ENCODE data around the gene DLGAP4. TPM values are rescaled to one million over a fixed set of nuclear protein-coding genes. Genes with fewer than 3 reads are reported as not detected.
A peak's percentile ranks its signal among the peaks of the same experiment; 100 is the strongest.

The DLGAP4 gene
- total RNA-seq, 1 donor from 2014 or later, result 25.7 TPM

GRCh38 chr20:36307412-36308325, 1.5 kb downstream of the DLGAP4 start:
- H3K4me3 Mint-ChIP-seq, result no peak overlapping the region
- intact Hi-C loops (cut with micrococcal nuclease), result no loop called here
- no peaks in the 10 kb centered on the region for H3K36me3 Mint-ChIP-seq (ENCODE audit: low read depth)
- no peaks in the 10 kb centered on the region for H3K4me1 Mint-ChIP-seq (ENCODE audit: low read depth)
- H3K27ac Mint-ChIP-seq, result no peak overlapping the region
- no peak for DNase-seq (ENCODE audit: low spot score)
- no peaks in the 10 kb centered on the region for H3K9me3 Mint-ChIP-seq
- peaks cover 49% of the 10 kb centered on the region for H3K27me3 Mint-ChIP-seq (ENCODE audit: insufficient read depth)

DNA sequence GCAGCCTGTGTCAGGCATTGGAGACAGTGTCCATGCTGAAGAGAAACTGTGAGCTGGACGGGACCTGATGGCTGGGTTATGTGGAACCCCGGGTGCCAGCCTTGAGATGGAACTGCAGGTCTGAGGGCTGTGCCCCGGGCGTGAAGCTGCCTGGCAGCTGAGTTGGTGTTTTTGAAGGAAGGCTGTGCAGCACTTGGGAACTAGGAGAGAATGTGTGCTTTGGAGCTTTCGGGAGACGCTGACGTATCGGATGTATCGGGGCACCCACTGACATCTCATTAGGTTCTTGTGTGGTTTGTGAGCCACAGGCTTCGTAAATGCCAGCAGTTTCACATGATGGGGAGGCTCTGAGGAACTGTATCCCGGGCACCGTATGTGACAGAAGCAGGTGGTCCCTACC, 2.2 kb downstream of the DLGAP4 start:
- intact Hi-C loops (cut with micrococcal nuclease), result no loop called here

DNA sequence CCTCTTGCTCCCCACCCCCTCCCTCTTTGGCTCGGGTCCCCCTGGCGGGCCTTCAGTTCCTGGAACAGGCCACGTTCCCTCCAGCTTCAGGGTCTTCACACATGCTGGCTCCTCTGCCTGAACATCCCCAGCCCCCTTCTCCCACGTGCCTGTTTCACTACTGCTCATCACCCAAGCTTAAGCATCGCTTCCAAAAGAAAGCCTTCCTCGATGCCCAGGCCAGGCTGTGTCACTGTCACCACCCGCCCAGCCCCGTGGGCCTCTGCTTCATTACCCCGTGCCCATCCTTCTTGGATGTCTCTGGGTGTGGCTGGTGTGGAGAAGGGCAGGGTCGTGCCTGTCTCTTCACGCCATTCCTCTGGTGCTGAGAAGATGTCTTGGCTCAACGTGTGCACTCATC, 2.8 kb downstream of the DLGAP4 start:
- intact Hi-C loops (cut with micrococcal nuclease), result no loop called here
- Mint-ChIP-seq H3K9me3 (no peaks in the 10 kb centered on the region), H3K4me3 (no peak overlapping the region), H3K27me3 (ENCODE audit: insufficient read depth) (peaks cover 37% of the 10 kb centered on the region), H3K4me1 (ENCODE audit: low read depth) (no peaks in the 10 kb centered on the region), H3K27ac (no peak overlapping the region), H3K36me3 (ENCODE audit: low read depth) (no peaks in the 10 kb centered on the region)
- no peak for DNase-seq (ENCODE audit: low spot score)

More for the DNA sequence above, 2.2 kb downstream of the DLGAP4 start:
- Mint-ChIP-seq H3K36me3 (ENCODE audit: low read depth) (no peaks in the 10 kb centered on the region), H3K27ac (peak overlapping the region; percentile 16), H3K9me3 (no peaks in the 10 kb centered on the region), H3K4me3 (no peak overlapping the region), H3K4me1 (ENCODE audit: low read depth) (no peaks in the 10 kb centered on the region), H3K27me3 (ENCODE audit: insufficient read depth) (peaks cover 44% of the 10 kb centered on the region)
- no peak for DNase-seq (ENCODE audit: low spot score)

GRCh38 chr20:36309643-36310042, 3.5 kb downstream of the DLGAP4 start:
- Mint-ChIP-seq H3K4me1 (ENCODE audit: low read depth) (no peaks in the 10 kb centered on the region), H3K36me3 (ENCODE audit: low read depth) (no peaks in the 10 kb centered on the region), H3K27me3 (ENCODE audit: insufficient read depth) (peaks cover 33% of the 10 kb centered on the region), H3K9me3 (no peaks in the 10 kb centered on the region), H3K27ac (no peak overlapping the region), H3K4me3 (no peak overlapping the region)
- DNase-seq (ENCODE audit: low spot score), result no peak
- intact Hi-C loops (cut with micrococcal nuclease), result no loop called here

DNA sequence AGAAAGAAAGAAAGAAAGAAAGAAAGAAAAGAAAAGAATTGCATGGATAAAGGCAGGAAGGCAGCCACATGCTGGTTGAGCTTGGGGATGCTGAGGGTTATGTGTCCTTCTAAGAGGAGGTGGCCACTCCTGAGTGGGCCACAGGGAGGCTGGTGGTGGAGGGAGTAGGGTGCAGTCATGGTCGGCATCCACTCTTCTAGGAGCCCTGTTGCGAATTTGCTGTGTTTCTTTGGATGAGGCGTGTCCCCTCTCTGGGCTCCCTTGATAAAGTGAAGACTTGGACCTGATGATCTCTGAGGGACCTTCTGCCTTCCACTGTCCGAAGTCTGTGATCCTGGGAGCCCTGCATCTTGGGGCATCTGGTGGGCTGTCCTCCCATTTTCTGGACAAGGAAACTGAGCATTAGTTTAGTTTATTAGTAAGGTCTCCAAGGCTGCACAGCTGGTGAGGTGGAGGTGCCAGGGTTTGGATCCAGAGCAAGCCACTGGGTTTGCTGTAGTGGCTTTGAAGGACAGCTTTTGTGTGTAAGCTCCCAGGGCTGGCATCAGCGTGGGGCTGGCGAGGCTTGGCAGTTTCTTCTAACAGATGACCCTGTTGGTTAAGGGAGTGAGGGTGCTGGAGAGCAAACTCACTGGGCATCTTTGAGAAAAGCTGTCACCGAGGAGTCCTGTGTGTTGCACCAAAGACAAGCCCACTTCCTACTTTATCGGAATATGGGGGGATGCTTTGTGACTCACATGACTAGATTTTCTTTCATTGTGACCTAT, 4.3 kb downstream of the DLGAP4 start:
- DNase-seq (ENCODE audit: low spot score), result no peak
- no peak overlapping the region for H3K4me3 Mint-ChIP-seq
- intact Hi-C loops (cut with micrococcal nuclease), result no loop called here
- H3K36me3 Mint-ChIP-seq (ENCODE audit: low read depth), result no peaks in the 10 kb centered on the region
- H3K27ac Mint-ChIP-seq, result no peak overlapping the region
- H3K4me1 Mint-ChIP-seq (ENCODE audit: low read depth), result no peaks in the 10 kb centered on the region
- peaks cover 27% of the 10 kb centered on the region for H3K27me3 Mint-ChIP-seq (ENCODE audit: insufficient read depth)
- H3K9me3 Mint-ChIP-seq, result no peaks in the 10 kb centered on the region

DNA sequence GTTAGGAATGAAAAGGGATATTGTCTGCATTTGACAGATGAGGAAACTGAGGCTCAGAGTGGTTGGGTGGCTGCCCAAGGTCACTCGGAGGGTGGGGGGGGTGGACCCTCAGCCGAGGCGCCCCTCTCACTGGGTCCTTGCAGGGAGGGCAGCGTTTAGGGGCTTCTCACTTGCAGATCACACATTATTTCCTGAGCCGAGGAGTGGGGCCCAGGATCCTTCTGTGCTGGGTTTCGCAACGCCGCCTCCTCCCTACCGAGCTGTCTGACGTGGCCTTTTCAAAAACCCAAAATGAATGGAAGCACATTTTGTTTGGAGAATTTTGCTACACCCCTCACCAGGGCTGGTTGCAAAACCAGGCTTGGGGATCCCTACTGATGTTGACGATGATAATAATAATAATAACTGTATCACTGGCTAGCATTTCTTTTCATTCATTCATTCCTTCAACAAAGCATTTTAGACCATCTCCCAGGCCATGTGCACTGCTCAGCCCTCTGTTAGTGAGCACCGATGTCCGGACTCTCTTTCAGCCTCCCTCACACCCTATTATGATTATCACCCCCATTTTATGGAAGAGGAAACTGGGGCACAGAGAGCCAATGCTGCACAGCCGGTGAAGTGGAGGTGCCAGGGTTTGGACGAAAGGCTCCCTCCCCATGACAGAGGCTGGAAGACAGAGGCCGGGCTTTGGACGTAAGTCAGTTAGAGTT, 5.2 kb downstream of the DLGAP4 start:
- intact Hi-C loops (cut with micrococcal nuclease), result no loop called here
- no peak for DNase-seq (ENCODE audit: low spot score)
- Mint-ChIP-seq H3K4me3 (no peak overlapping the region), H3K4me1 (ENCODE audit: low read depth) (no peaks in the 10 kb centered on the region), H3K36me3 (ENCODE audit: low read depth) (no peaks in the 10 kb centered on the region), H3K27me3 (ENCODE audit: insufficient read depth) (peaks cover 23% of the 10 kb centered on the region), H3K9me3 (no peaks in the 10 kb centered on the region), H3K27ac (no peak overlapping the region)

- intact Hi-C loops (cut with micrococcal nuclease), result no loop called here
- no peaks in the 10 kb centered on the region for H3K4me1 Mint-ChIP-seq (ENCODE audit: low read depth)
- no peaks in the 10 kb centered on the region for H3K36me3 Mint-ChIP-seq (ENCODE audit: low read depth)
- no peak for DNase-seq (ENCODE audit: low spot score)
- H3K9me3 Mint-ChIP-seq, result no peaks in the 10 kb centered on the region
- H3K27me3 Mint-ChIP-seq (ENCODE audit: insufficient read depth), result peaks cover 23% of the 10 kb centered on the region
- H3K27ac Mint-ChIP-seq, result no peak overlapping the region
- no peak overlapping the region for H3K4me3 Mint-ChIP-seq
Observed at GRCh38 chr20:36311854-36312723, 6.0 kb downstream of the DLGAP4 start.

DNA sequence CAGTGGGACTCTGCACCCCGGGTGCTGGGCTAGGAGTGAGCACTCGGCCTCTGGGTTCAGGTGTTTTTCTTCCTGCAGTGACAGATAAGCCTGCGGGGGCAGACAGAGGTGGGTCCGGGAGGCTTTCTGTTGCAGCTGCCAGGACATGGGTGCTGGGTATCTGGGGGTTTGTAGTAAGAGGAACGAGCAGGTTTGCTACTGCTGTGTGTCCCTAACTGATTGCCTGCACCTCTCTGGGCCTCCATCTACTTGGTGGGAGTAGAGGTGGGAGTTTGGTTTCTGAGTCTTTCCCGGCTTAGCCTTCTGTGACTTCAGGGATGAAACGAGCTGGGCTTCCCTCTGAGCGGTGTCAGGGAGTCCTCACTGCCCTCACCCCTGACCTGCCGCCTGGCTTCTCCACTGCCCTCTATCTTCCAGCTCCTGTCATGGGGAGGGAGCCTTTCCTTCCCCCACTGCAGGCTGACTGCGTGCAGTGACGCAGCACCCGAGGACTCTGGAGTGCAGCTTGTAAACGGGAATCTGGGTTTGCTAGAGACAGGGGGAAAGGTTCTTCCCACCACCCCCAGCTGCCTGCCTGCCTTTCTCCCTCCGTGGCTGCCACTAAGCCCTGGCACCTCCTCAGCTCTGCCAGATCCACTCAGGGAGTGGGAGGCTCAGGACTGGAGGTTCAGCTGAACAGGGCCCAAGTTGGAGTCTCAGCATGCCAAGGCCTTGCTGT, 6.7 kb downstream of the DLGAP4 start:
- peaks cover 16% of the 10 kb centered on the region for H3K27me3 Mint-ChIP-seq (ENCODE audit: insufficient read depth)

DNA sequence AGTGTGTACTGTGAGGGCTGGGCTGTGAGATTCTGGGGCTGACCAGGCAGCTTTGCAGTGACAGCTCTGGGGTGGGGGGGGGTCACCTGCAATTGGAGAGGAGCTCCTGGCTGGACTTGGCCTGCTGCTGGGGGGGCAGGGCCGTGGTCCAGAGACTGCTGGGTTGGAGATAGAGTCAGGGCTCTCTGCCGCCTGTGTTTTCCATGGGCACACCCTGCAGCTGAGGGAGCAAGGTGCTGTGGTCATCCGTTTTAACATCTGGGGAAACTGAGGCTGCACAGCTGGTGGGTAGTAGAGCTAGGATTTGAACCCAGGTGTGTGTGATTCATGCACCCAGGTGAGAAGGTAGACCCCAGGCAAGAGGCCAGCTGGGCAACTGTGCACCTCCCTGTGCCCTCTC, 7.3 kb downstream of the DLGAP4 start:
- no peak for DNase-seq (ENCODE audit: low spot score)
- no peaks in the 10 kb centered on the region for H3K36me3 Mint-ChIP-seq (ENCODE audit: low read depth)
- no peak overlapping the region for H3K4me3 Mint-ChIP-seq
- no peak overlapping the region for H3K27ac Mint-ChIP-seq
- intact Hi-C loops (cut with micrococcal nuclease), result no loop called here
- H3K9me3 Mint-ChIP-seq, result no peaks in the 10 kb centered on the region
- no peaks in the 10 kb centered on the region for H3K4me1 Mint-ChIP-seq (ENCODE audit: low read depth)
- H3K27me3 Mint-ChIP-seq (ENCODE audit: insufficient read depth), result peaks cover 13% of the 10 kb centered on the region

More for the DNA sequence above, 6.7 kb downstream of the DLGAP4 start:
- DNase-seq (ENCODE audit: low spot score), result no peak
- Mint-ChIP-seq H3K9me3 (no peaks in the 10 kb centered on the region), H3K4me1 (ENCODE audit: low read depth) (no peaks in the 10 kb centered on the region), H3K27ac (no peak overlapping the region), H3K36me3 (ENCODE audit: low read depth) (no peaks in the 10 kb centered on the region), H3K4me3 (no peak overlapping the region)
- intact Hi-C loops (cut with micrococcal nuclease), result no loop called here

DNA sequence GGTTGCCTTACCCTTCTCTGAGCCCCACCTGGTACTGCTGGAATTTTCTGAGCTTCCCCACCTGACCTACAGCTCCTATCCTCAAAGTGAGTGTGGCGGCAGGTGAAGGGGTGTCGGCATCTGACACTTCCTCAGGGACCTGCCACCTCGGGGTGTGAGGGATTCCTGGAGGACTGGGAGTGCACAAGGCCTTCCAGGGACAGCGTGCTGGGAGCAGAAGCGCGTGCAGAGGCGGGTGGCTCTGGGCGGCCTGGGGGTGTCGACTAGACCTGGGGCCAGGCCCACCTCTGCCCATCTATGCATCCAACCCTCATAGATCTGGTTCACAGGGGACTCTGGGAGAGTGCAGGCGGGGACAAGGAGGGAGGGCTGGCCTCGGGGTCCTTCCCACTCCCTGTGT, 7.8 kb downstream of the DLGAP4 start:
- H3K36me3 Mint-ChIP-seq (ENCODE audit: low read depth), result no peaks in the 10 kb centered on the region
- intact Hi-C loops (cut with micrococcal nuclease), result no loop called here
- DNase-seq (ENCODE audit: low spot score), result no peak
- peaks cover 10% of the 10 kb centered on the region for H3K27me3 Mint-ChIP-seq (ENCODE audit: insufficient read depth)
- no peak overlapping the region for H3K27ac Mint-ChIP-seq
- H3K9me3 Mint-ChIP-seq, result no peaks in the 10 kb centered on the region
- no peaks in the 10 kb centered on the region for H3K4me1 Mint-ChIP-seq (ENCODE audit: low read depth)
- H3K4me3 Mint-ChIP-seq, result no peak overlapping the region

DNA sequence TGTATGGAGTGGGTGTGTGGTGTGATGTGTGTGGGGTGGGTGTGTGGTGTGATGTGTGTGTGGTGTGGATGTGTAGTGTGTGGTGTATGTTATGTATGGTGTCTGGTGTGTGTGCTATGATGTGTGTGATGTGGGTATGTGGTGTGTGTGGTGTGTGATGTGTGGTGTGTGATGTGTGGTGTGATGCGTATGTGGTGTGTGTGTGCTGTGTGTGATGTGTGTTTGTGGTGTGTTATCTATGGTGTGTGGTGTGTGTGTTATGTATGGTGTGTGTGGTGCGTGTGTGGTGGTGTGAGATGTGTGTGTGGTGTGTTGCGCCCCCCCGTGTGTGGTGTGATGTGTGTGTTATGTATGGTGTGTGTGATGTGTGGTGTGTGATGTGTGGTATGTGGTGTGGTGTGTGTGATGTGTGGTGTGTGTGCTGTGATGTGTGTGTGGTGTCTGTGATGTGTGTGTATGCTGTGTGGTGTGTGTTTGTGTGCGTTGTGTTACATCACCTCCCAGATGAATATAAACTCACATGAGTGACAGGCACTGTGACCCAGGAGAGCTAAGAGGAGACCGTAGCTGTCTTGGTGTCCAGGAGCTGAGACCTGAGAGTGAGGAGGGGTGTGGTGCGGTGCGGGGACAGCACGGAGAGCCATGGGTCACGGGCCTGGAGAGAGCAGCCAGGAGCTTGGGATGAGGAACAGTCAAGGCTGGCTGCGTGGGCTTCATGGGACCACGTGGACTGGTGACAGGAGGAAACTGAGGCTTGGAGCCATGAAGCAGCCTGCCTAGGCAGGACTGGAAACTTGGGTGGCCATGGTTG, 8.8 kb downstream of the DLGAP4 start:
- Mint-ChIP-seq H3K27me3 (ENCODE audit: insufficient read depth) (peaks cover 4% of the 10 kb centered on the region), H3K4me3 (no peak overlapping the region), H3K36me3 (ENCODE audit: low read depth) (no peaks in the 10 kb centered on the region), H3K27ac (no peak overlapping the region), H3K4me1 (ENCODE audit: low read depth) (no peaks in the 10 kb centered on the region), H3K9me3 (no peaks in the 10 kb centered on the region)
- no peak for DNase-seq (ENCODE audit: low spot score)
- intact Hi-C loops (cut with micrococcal nuclease), result no loop called here

Measured in activated T-helper 1 cell treated with anti-CD3 and anti-CD28 coated beads, Interleukin-12 subunit alpha, Interleukin-12 subunit beta, Interleukin-2, Interleukin-4 antibody, amounts not matched to agents 30 ng/mL and 10 ng/mL and 1 ng/mL, durations not matched to agents 14 hours and 24 hours and 36 hours (primary cell).